SK-N-SH treated with all-trans-retinoic acid at 6 μM for 48 hours (cell line): ENCODE results near the gene MEG3.

Experiments
- ATAC-seq: fragments of 200-7000 bp; cut with Tn5 transposase; 3 replicates; pipeline ENCODE4 v1.9.1; 2020; ENCODE audit warnings: mild to moderate bottlenecking, moderate library complexity
- ARNTL ChIP-seq: fragments of 450-650 bp; formaldehyde crosslinking; IDR thresholded peaks from 2 replicates; pipeline ENCODE4 v1.5.0; 2020; ENCODE audit warnings: low read depth, mild to moderate bottlenecking, moderate library complexity, borderline replicate concordance
- BACH2 ChIP-seq: fragments of 250-450 bp; sonication (Bioruptor Pico); IDR thresholded peaks from 2 replicates; pipeline ENCODE4 v1.9.0; 2021; ENCODE audit warnings: mild to moderate bottlenecking, borderline replicate concordance
- CREB5 ChIP-seq: fragments of 250-450 bp; sonication (Bioruptor Pico); IDR thresholded peaks from 2 replicates; pipeline ENCODE4 v1.5.1; 2020; ENCODE audit warnings: low read depth, mild to moderate bottlenecking, moderate library complexity
- CSDC2 ChIP-seq: fragments of 250-450 bp; sonication (Bioruptor Pico); IDR thresholded peaks from 2 replicates; pipeline ENCODE4 v1.5.0; 2020; ENCODE audit warnings: mild to moderate bottlenecking, moderate library complexity
- ESRRG ChIP-seq: fragments of 250-450 bp; sonication (Bioruptor Pico); IDR thresholded peaks from 2 replicates; pipeline ENCODE4 v1.6.1; 2021; ENCODE audit warnings: mild to moderate bottlenecking
- OSR1 ChIP-seq: fragments of 250-450 bp; sonication (Bioruptor Pico); IDR thresholded peaks from 2 replicates; pipeline ENCODE4 v1.8.0; 2022; ENCODE audit warnings: moderate library complexity, mild to moderate bottlenecking, inconsistent platforms
- POU6F1 ChIP-seq: fragments of 250-450 bp; sonication (Bioruptor Pico); IDR thresholded peaks from 2 replicates; pipeline ENCODE4 v1.8.0; 2021; ENCODE audit warnings: low read depth, mild to moderate bottlenecking, moderate library complexity, borderline replicate concordance
- PPARA ChIP-seq: fragments of 250-450 bp; sonication (Bioruptor Pico); IDR thresholded peaks from 2 replicates; pipeline ENCODE4 v1.5.0; 2020; ENCODE audit warnings: mild to moderate bottlenecking, borderline replicate concordance
- RARB ChIP-seq: fragments of 250-450 bp; sonication (Bioruptor Pico); IDR thresholded peaks from 2 replicates; pipeline ENCODE4 v1.8.0; 2021; ENCODE audit warnings: mild to moderate bottlenecking, moderate library complexity
- SNAI2 ChIP-seq: fragments of 250-450 bp; sonication (Bioruptor Pico); IDR thresholded peaks from 2 replicates; pipeline ENCODE4 v1.5.0; 2020; ENCODE audit warnings: mild to moderate bottlenecking, moderate library complexity
- TCF4 ChIP-seq: fragments of 250-450 bp; sonication (Bioruptor Pico); IDR thresholded peaks from 2 replicates; pipeline ENCODE4 v1.8.0; 2021; ENCODE audit warnings: mild to moderate bottlenecking, moderate library complexity, borderline replicate concordance
- TOX ChIP-seq: fragments of 250-450 bp; sonication (Bioruptor Pico); IDR thresholded peaks from 2 replicates; pipeline ENCODE4 v1.8.0; 2021; ENCODE audit warnings: mild to moderate bottlenecking, moderate library complexity, borderline replicate concordance
- TSHZ2 ChIP-seq: fragments of 250-450 bp; sonication (Bioruptor Pico); IDR thresholded peaks from 2 replicates; pipeline ENCODE4 v1.5.0; 2020; ENCODE audit warnings: mild to moderate bottlenecking, moderate library complexity
- ZC3H10 ChIP-seq: fragments of 250-450 bp; sonication (Bioruptor Pico); IDR thresholded peaks from 2 replicates; pipeline ENCODE4 v1.5.1; 2021; ENCODE audit warnings: mild to moderate bottlenecking, moderate library complexity
- ZFP3 ChIP-seq: fragments of 250-450 bp; sonication (Bioruptor Pico); IDR thresholded peaks from 2 replicates; pipeline ENCODE4 v1.5.0; 2020; ENCODE audit warnings: mild to moderate bottlenecking, moderate library complexity
- ZFP30 ChIP-seq: fragments of 450-650 bp; formaldehyde crosslinking; IDR thresholded peaks from 2 replicates; pipeline ENCODE4 v1.5.0; 2022; ENCODE audit warnings: mild to moderate bottlenecking, moderate library complexity
- ZNF565 ChIP-seq: fragments of 450-650 bp; formaldehyde crosslinking; conservative IDR thresholded peaks from 2 replicates; pipeline ENCODE4 v1.5.0; 2020; ENCODE audit warnings: low read depth, mild to moderate bottlenecking, moderate library complexity
- ZNF70 ChIP-seq: fragments of 450-650 bp; formaldehyde crosslinking; IDR thresholded peaks from 2 replicates; pipeline ENCODE4 v1.5.0; 2020; ENCODE audit warnings: mild to moderate bottlenecking, moderate library complexity
- ZNF8 ChIP-seq: fragments of 450-650 bp; formaldehyde crosslinking; IDR thresholded peaks from 2 replicates; pipeline ENCODE4 v1.5.0; 2020; ENCODE audit warnings: mild to moderate bottlenecking, moderate library complexity
- TF ChIP-seq, protein P1 (sequence below): fragments of 250-450 bp; sonication (Bioruptor Pico); IDR thresholded peaks from 2 replicates; pipeline ENCODE4 v1.5.1; 2021; ENCODE audit warnings: mild to moderate bottlenecking, moderate library complexity
- TF ChIP-seq, protein P2 (sequence below): fragments of 250-450 bp; sonication (Bioruptor Pico); IDR thresholded peaks from 2 replicates; pipeline ENCODE4 v1.8.0; 2020; ENCODE audit warnings: mild to moderate bottlenecking, moderate library complexity, borderline replicate concordance

Gene MEG3

DNA sequence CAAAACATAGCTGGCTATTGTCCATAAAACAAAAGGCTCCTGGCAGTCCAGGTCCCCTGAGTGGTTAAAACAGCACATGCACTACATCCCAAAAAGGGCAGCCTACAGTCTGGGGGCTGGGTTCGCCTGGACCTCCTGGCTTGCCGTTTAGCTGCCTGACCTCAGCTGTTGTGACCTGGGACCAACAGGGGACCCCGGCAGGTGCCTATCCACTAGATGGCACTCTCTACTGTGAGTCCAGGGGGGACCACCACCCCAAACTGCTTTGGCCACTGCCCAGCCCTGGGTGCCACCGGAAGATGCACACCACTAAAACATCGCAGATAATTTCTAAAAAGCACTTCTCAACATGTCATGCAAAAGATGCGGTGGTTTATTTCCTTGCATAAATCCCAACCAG is 80.5 kb downstream of the MEG3 start:
- no peak for ATAC-seq

DNA sequence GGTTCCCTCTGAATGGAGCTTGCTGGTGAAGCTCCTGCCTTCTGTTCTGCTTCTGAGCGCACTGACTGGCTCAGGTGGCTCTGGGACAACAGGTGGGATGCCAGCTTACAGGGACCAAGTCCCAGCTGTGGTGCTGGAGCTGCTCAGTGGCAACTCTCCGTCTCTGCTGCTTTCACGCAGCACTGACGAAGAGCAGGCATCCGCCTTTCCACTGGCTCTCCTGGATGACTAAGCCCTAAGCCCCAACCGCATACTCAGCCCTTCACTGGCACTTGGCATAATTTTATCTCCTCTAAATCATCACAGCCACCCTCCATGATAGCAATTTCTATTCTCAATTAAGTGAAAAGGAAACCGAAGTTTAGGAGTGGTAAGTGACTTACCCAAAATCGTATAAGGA is 81.3 kb downstream of the MEG3 start:
- TF ChIP-seq TCF4 (no peak), ZNF8 (CRISPR knock-in tag) (no peak), TSHZ2 (no peak), POU6F1 (no peak), TOX (CRISPR knock-in tag) (no peak), SNAI2 (CRISPR knock-in tag) (no peak), ZNF565 (CRISPR knock-in tag) (no peak), ESRRG (CRISPR knock-in tag) (no peak), OSR1 (CRISPR knock-in tag) (no peak), ZC3H10 (CRISPR knock-in tag) (no peak), PPARA (CRISPR knock-in tag) (no peak), RARB (no peak), CSDC2 (no peak), ZNF70 (CRISPR knock-in tag) (no peak), ZFP3 (no peak)
- TF ChIP-seq, protein P1, sequence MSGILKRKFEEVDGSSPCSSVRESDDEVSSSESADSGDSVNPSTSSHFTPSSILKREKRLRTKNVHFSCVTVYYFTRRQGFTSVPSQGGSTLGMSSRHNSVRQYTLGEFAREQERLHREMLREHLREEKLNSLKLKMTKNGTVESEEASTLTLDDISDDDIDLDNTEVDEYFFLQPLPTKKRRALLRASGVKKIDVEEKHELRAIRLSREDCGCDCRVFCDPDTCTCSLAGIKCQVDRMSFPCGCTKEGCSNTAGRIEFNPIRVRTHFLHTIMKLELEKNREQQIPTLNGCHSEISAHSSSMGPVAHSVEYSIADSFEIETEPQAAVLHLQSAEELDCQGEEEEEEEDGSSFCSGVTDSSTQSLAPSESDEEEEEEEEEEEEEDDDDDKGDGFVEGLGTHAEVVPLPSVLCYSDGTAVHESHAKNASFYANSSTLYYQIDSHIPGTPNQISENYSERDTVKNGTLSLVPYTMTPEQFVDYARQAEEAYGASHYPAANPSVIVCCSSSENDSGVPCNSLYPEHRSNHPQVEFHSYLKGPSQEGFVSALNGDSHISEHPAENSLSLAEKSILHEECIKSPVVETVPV (CRISPR knock-in tag), result no peak
- TF ChIP-seq, protein P2, sequence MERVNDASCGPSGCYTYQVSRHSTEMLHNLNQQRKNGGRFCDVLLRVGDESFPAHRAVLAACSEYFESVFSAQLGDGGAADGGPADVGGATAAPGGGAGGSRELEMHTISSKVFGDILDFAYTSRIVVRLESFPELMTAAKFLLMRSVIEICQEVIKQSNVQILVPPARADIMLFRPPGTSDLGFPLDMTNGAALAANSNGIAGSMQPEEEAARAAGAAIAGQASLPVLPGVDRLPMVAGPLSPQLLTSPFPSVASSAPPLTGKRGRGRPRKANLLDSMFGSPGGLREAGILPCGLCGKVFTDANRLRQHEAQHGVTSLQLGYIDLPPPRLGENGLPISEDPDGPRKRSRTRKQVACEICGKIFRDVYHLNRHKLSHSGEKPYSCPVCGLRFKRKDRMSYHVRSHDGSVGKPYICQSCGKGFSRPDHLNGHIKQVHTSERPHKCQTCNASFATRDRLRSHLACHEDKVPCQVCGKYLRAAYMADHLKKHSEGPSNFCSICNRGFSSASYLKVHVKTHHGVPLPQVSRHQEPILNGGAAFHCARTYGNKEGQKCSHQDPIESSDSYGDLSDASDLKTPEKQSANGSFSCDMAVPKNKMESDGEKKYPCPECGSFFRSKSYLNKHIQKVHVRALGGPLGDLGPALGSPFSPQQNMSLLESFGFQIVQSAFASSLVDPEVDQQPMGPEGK (CRISPR knock-in tag), result no peak
- TF ChIP-seq, all 23 proteins: peak for 0
- no peak for ATAC-seq

More for the DNA sequence above, 80.5 kb downstream of the MEG3 start:
- TF ChIP-seq ZNF565 (CRISPR knock-in tag) (no peak), OSR1 (CRISPR knock-in tag) (no peak), ZNF8 (CRISPR knock-in tag) (no peak), RARB (no peak), ARNTL (CRISPR knock-in tag) (no peak)
- TF ChIP-seq, protein P2 (CRISPR knock-in tag), result no peak
- TF ChIP-seq, all 23 proteins: peak for 0

DNA sequence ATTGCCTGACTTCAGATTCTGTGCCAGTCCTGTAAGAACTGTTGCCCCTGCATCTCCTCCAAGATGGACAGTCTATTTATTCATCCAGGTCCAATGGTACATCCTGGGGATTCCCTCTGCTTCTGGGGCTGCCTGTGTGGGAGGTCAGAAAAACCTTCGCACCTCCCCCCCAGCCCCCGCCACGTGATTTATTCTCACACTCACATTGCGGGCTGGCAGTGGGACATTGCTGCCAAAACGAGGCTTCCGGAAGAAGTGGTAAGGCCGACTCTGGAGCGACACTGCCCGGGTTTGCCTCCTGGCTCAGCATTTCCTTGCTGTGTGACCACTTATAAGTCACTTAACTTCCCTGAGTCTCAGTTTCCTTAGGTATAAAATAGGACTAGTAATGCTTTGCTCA is 83.5 kb downstream of the MEG3 start:
- TF ChIP-seq POU6F1, result no peak
- TF ChIP-seq ESRRG (CRISPR knock-in tag), result no peak
- TF ChIP-seq ZFP30, result no peak
- no peak for TF ChIP-seq PPARA (CRISPR knock-in tag)
- TF ChIP-seq CREB5 (CRISPR knock-in tag), result no peak
- TF ChIP-seq ZNF8 (CRISPR knock-in tag), result no peak
- TF ChIP-seq BACH2 (CRISPR knock-in tag), result no peak
- TF ChIP-seq, protein P1 (CRISPR knock-in tag), result no peak
- no peak for ATAC-seq
